Progenitor cell of endocrine pancreas (in vitro differentiated cells): ENCODE results near the gene CLASP1. TPM values are rescaled to one million over a fixed set of nuclear protein-coding genes. Genes with fewer than 3 reads are reported as not detected.
"Not testable (repeated sequence)": the region's sequence is repeated elsewhere in the genome, so short reads cannot be mapped to it uniquely, and the experiment has no call there.

ENCODE experiments used
- DNase-seq: peaks from one replicate; pipeline ENCODE4 v3.0.0; 2021; ENCODE audit warnings: low spot score; ENCODE audit not compliant: unreplicated experiment
- H3K27ac Mint-ChIP-seq: 2 replicates; pipeline ENCODE4 v1.8.0; 2021; ENCODE audit warnings: mild to moderate bottlenecking, moderate library complexity, mixed read lengths
- H3K27me3 Mint-ChIP-seq: 2 replicates; pipeline ENCODE4 v1.8.0; 2021; ENCODE audit warnings: mixed read lengths
- H3K36me3 Mint-ChIP-seq: 2 replicates; pipeline ENCODE4 v1.8.0; 2022; ENCODE audit warnings: mixed read lengths; ENCODE audit not compliant: insufficient read depth
- H3K4me1 Mint-ChIP-seq: 2 replicates; pipeline ENCODE4 v1.8.0; 2021; ENCODE audit warnings: low read depth, mixed read lengths
- H3K4me3 Mint-ChIP-seq: 2 replicates; pipeline ENCODE4 v1.8.0; 2021; ENCODE audit warnings: low read depth, mild to moderate bottlenecking, moderate library complexity, mixed read lengths
- H3K9me3 Mint-ChIP-seq: 2 replicates; pipeline ENCODE4 v1.8.0; 2021; ENCODE audit warnings: low read depth, mixed read lengths
- total RNA-seq: library from RNA; stranded (reverse); gene quantifications from 2 replicates; pipeline ENCODE4 v1.2.1, GENCODE V29; 2021
- TF ChIP-seq, protein P1 (sequence below): fragments of 200-600 bp; sonication (generic); IDR thresholded peaks from one replicate; pipeline ENCODE4 v1.5.0; 2021; ENCODE audit warnings: antibody characterized with exemption, mild to moderate bottlenecking; ENCODE audit not compliant: unreplicated experiment

The CLASP1 gene
- total RNA-seq, 1 donor from 2014 or later = 102 TPM

GRCh38 chr2:121662656-121663055, 13.4 kb upstream of the CLASP1 start:
- no peak overlapping the region for H3K4me3 Mint-ChIP-seq
- H3K9me3 Mint-ChIP-seq = no peaks in the 10 kb centered on the region
- TF ChIP-seq, protein P1, sequence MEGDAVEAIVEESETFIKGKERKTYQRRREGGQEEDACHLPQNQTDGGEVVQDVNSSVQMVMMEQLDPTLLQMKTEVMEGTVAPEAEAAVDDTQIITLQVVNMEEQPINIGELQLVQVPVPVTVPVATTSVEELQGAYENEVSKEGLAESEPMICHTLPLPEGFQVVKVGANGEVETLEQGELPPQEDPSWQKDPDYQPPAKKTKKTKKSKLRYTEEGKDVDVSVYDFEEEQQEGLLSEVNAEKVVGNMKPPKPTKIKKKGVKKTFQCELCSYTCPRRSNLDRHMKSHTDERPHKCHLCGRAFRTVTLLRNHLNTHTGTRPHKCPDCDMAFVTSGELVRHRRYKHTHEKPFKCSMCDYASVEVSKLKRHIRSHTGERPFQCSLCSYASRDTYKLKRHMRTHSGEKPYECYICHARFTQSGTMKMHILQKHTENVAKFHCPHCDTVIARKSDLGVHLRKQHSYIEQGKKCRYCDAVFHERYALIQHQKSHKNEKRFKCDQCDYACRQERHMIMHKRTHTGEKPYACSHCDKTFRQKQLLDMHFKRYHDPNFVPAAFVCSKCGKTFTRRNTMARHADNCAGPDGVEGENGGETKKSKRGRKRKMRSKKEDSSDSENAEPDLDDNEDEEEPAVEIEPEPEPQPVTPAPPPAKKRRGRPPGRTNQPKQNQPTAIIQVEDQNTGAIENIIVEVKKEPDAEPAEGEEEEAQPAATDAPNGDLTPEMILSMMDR = no peak
- H3K36me3 Mint-ChIP-seq = no peaks in the 10 kb centered on the region
- H3K27ac Mint-ChIP-seq = no peak overlapping the region
- no peaks in the 10 kb centered on the region for H3K4me1 Mint-ChIP-seq
- DNase-seq = no peak
- no peaks in the 10 kb centered on the region for H3K27me3 Mint-ChIP-seq

DNA sequence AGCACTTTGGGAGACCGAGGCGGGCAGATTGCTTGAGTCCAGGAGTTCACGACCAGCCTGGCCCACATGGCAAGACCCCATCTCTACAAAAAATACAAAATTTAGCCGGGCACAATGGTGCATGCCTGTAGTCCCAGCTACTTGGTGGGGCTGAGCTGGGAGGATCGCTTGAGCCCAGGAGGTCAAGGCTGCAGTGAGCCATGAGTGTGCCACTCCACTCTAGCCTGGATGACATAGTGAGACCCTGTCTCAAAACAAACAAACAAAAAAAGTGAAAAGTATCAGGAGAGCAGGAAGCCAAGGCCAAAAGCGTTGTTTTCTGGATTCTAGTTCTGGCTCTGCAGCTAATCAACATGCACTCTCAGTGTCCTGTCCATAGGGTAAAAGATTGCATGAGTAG, 10.7 kb upstream of the CLASP1 start:
- H3K36me3 Mint-ChIP-seq = no peaks in the 10 kb centered on the region
- no peaks in the 10 kb centered on the region for H3K27me3 Mint-ChIP-seq
- H3K4me3 Mint-ChIP-seq = no peak overlapping the region
- H3K4me1 Mint-ChIP-seq = no peaks in the 10 kb centered on the region
- no peaks in the 10 kb centered on the region for H3K9me3 Mint-ChIP-seq
- no peak for DNase-seq
- H3K27ac Mint-ChIP-seq = no peak overlapping the region
- TF ChIP-seq, protein P1 = no peak

GRCh38 chr2:121658393-121658792, 9.1 kb upstream of the CLASP1 start:
- H3K36me3 Mint-ChIP-seq, H3K9me3 Mint-ChIP-seq, H3K27me3 Mint-ChIP-seq, H3K27ac Mint-ChIP-seq, DNase-seq, H3K4me3 Mint-ChIP-seq, H3K4me1 Mint-ChIP-seq: not testable (repeated sequence)

GRCh38 chr2:121653035-121653434, 3.8 kb upstream of the CLASP1 start:
- TF ChIP-seq, protein P1 = no peak
- H3K27ac Mint-ChIP-seq = no peak overlapping the region
- no peaks in the 10 kb centered on the region for H3K36me3 Mint-ChIP-seq
- no peak overlapping the region for H3K4me3 Mint-ChIP-seq
- H3K9me3 Mint-ChIP-seq = no peaks in the 10 kb centered on the region
- no peaks in the 10 kb centered on the region for H3K27me3 Mint-ChIP-seq
- peaks cover 14% of the 10 kb centered on the region for H3K4me1 Mint-ChIP-seq
- no peak for DNase-seq

- Mint-ChIP-seq H3K4me3 (peak overlapping the region; percentile 94), H3K27ac (peak overlapping the region; percentile 99), H3K4me1 (peaks cover 24% of the 10 kb centered on the region), H3K9me3 (no peaks in the 10 kb centered on the region), H3K27me3 (no peaks in the 10 kb centered on the region), H3K36me3 (no peaks in the 10 kb centered on the region)
- DNase-seq = no peak
- TF ChIP-seq, protein P1 = no peak
Measured at GRCh38 chr2:121650315-121650930, 1.2 kb upstream of the CLASP1 start.

DNA sequence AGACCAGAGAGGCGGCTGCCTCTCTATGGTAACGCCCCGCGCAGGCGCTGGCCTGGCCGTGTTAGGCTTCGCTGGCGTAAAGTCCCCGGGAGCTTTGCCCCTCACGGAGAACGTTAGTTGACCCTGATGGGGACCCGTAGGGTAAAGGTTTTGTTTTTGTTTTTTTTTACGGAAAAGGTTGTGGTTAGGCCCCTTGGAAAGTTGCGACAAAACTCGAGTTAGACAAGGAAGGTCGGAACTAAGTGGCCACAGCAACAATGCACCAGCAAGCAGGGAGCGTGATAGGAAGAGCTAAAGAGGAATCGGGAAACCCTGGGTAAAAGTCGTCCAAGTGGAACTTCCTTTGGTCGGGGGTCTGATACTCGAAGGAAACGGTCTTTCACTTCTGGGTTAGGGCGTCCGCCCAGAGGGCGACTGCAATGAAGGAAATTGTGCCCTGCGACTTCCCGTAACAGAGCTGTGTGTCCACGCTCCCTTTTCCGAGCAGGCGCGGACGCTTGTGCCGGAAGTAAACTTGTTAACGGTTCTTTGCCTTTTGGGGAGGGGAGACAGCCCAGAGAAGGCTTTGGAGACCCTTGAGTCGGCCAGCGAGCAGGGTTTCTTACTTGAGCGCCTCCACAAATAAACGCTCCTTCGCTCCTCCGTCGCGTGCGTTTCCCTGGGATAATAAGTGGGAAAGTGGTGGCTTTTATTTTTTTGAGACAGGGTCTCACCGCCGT, 493 bp upstream of the CLASP1 start:
- H3K27me3 Mint-ChIP-seq = no peaks in the 10 kb centered on the region
- TF ChIP-seq, protein P1 = no peak
- no peaks in the 10 kb centered on the region for H3K36me3 Mint-ChIP-seq
- DNase-seq = peak; percentile 91
- peak overlapping the region; percentile 99 for H3K27ac Mint-ChIP-seq
- peak overlapping the region; percentile 94 for H3K4me3 Mint-ChIP-seq
- no peaks in the 10 kb centered on the region for H3K9me3 Mint-ChIP-seq
- peaks cover 26% of the 10 kb centered on the region for H3K4me1 Mint-ChIP-seq
